Mucosa of stomach (tissue), 1 donor: ENCODE data around the gene POMT1.

Experiments used
- H3K27me3 ChIP-seq: one replicate; pipeline ENCODE4 v1.7.0; 2013; ENCODE audit warnings: mild to moderate bottlenecking, low read length; ENCODE audit not compliant: control insufficient read depth, insufficient read depth
- H3K36me3 ChIP-seq: one replicate; pipeline ENCODE4 v1.7.0; 2013; ENCODE audit warnings: low read length; ENCODE audit not compliant: control insufficient read depth, insufficient read depth
- H3K4me1 ChIP-seq: one replicate; pipeline ENCODE4 v1.7.0; 2013; ENCODE audit warnings: mild to moderate bottlenecking, low read length; ENCODE audit not compliant: control insufficient read depth, insufficient read depth
- H3K4me3 ChIP-seq: one replicate; pipeline ENCODE4 v1.7.0; 2013; ENCODE audit warnings: low read length
- H3K9ac ChIP-seq: one replicate; pipeline ENCODE4 v1.7.0; 2013; ENCODE audit warnings: mild to moderate bottlenecking, low read length, moderate library complexity
- H3K9me3 ChIP-seq: one replicate; pipeline ENCODE4 v1.7.0; 2013; ENCODE audit warnings: mild to moderate bottlenecking, low read length, moderate library complexity; ENCODE audit not compliant: control insufficient read depth
- donor health status: Pancreatic carcinoma.

POMT1 gene

GRCh38 chr9:131490514-131490913 lies 12.2 kb upstream of the POMT1 start:
- H3K4me1 ChIP-seq, result no peaks in the 10 kb centered on the region
- no peak overlapping the region for H3K4me3 ChIP-seq
- H3K9me3 ChIP-seq, result no peaks in the 10 kb centered on the region
- no peak overlapping the region for H3K9ac ChIP-seq
- no peaks in the 10 kb centered on the region for H3K27me3 ChIP-seq
- H3K36me3 ChIP-seq, result peaks cover 53% of the 10 kb centered on the region

DNA sequence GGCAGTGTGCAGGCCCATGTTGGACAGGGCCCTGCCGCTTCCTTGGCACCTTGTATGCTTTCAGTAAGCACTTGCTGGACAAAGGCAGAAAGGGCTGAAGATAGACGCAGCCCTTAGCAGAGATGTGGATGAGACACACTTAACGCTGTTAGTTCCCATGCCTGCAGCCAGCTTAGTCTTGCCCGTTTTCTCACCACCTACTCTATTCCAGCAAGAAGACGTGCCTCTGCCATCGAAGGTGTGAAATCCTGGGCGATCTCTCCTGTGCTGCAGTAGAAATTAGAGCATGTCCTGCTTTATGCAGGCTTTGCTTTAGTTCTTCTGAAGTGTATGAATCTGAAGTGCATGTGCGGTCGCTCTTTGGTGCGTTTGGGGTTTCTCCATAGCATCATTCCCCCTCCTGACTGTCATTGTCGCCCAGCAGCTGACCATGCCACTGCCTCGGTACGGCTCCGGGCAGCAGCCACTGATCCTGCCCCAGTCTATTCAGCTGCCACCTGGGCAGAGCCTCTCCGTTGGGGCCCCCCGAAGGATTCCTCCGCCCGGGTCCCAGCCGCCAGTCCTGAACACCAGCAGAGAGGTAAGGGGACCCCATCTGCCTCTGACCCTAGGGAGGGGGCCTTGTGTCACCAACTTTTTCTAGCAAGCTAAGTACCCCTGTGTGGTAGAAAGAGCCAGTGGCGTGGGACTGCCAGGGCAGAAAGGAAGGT lies 11.6 kb upstream of the POMT1 start:
- peaks cover 53% of the 10 kb centered on the region for H3K36me3 ChIP-seq
- H3K9me3 ChIP-seq, result no peaks in the 10 kb centered on the region
- H3K4me1 ChIP-seq, result no peaks in the 10 kb centered on the region
- H3K27me3 ChIP-seq, result no peaks in the 10 kb centered on the region
- no peak overlapping the region for H3K9ac ChIP-seq
- H3K4me3 ChIP-seq, result no peak overlapping the region

- no peak overlapping the region for H3K4me3 ChIP-seq
- H3K9ac ChIP-seq, result no peak overlapping the region
- H3K9me3 ChIP-seq, result no peaks in the 10 kb centered on the region
- no peaks in the 10 kb centered on the region for H3K27me3 ChIP-seq
- H3K4me1 ChIP-seq, result no peaks in the 10 kb centered on the region
- peaks cover 53% of the 10 kb centered on the region for H3K36me3 ChIP-seq
Observed at GRCh38 chr9:131492070-131492469, 10.6 kb upstream of the POMT1 start.

DNA sequence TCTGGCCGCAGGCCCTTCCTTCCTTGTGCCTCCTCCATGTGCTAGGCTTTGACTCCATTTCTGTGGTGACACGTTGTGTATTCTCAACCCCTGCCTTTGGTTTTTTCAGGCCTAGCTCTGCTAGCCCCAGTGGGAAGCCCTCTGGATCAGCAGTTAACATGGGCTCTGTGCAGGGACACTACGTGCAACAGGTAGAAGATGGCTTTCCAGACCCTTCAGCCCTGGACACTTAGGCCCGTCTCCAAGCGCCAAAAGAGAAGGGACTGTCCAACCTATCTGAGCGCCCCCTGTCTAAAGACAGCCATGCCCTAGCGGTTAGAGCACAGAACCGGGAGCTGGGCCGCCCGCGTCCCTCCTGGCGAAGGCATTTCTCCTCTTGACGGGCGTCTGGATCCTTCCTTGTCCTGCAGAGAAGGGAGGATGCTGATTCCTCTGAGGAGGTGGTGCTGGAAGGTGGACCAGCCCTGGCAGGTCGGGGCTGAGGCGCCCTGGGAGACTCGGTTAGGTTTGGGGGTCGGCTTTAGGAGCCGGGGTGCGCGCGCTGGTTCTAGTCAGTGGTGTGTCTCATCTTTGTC lies 8.3 kb upstream of the POMT1 start:
- H3K4me1 ChIP-seq, result no peaks in the 10 kb centered on the region
- H3K9me3 ChIP-seq, result no peaks in the 10 kb centered on the region
- no peaks in the 10 kb centered on the region for H3K27me3 ChIP-seq
- no peak overlapping the region for H3K4me3 ChIP-seq
- H3K9ac ChIP-seq, result no peak overlapping the region
- peaks cover 38% of the 10 kb centered on the region for H3K36me3 ChIP-seq

DNA sequence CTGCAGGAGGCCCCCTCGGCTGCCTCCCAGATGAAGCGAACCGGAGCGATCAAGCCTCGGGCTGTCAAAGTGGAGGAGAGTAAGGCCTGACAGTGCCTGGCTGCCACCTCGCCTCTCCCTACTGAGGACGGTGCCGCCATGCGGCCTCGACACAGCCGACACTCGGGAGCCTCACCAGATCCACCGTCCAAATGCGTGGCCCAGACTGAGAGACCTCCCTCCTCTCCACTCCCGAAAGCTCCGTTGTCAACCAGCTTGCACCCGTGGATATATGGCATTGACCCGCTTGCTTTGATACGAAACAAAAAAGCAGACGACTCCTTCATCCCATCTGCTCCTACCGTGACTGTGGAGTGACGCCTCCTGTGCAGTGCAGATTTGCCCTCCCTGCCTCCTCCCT lies 6.9 kb upstream of the POMT1 start:
- no peak overlapping the region for H3K9ac ChIP-seq
- H3K4me1 ChIP-seq, result no peaks in the 10 kb centered on the region
- H3K4me3 ChIP-seq, result no peak overlapping the region
- H3K36me3 ChIP-seq, result peaks cover 25% of the 10 kb centered on the region
- no peaks in the 10 kb centered on the region for H3K27me3 ChIP-seq
- no peaks in the 10 kb centered on the region for H3K9me3 ChIP-seq

DNA sequence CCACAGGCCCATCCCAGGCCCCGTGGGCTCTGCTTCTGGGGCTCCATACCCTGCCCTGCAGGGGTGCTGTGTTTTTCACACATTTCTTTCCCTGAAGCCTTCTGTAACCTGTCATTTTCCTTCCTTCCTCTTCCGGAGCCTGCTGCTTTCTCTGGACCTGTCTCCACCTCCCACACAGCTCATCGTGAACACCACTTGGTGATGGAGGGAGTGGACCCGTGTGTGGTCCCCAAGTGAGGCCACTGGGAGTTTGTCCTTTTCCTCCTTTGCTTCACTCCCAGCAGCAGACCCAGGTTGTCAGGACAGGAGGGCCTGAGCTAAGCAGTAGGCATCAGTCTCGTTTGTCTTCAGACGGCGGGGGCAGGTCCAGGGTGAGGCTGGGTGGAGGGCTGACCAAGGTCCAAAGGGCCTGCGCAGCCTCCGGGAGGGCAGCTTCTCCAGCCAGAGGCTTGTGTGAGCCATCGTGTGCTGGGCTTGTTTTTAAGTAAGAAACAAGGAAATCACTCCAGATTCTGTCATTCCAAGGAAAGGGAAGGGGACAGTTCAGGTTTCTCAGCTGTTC lies 5.8 kb upstream of the POMT1 start:
- peaks cover 16% of the 10 kb centered on the region for H3K36me3 ChIP-seq
- no peak overlapping the region for H3K9ac ChIP-seq
- H3K4me1 ChIP-seq, result no peaks in the 10 kb centered on the region
- no peaks in the 10 kb centered on the region for H3K27me3 ChIP-seq
- no peak overlapping the region for H3K4me3 ChIP-seq
- H3K9me3 ChIP-seq, result no peaks in the 10 kb centered on the region

DNA sequence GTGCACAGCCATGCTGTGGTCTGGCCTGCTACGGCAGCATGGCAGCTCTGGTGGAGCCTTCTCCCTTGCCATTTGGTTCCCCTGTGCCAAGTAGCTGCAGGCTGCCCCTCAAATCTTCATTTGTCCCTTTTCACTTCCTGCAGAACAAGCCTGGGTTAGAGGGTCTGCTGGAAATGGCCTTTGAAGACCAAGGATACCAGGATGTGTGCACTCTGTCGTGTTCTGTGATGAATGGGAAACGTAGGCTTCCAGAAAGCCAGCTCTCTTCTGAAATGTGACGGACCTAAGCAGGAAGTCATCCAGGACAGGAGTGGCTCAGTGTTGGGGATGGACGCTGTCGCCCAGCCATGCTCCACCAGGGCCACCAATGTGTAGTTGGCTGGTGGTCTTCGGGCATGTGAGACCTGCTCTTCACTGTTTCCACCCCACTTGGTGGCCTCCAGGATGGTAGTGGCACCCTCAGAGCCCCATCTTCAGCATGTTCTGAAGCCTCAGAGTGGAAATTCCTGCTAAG lies 3.4 kb upstream of the POMT1 start:
- no peak overlapping the region for H3K9ac ChIP-seq
- peaks cover 11% of the 10 kb centered on the region for H3K27me3 ChIP-seq
- H3K36me3 ChIP-seq, result peaks cover 2% of the 10 kb centered on the region

DNA sequence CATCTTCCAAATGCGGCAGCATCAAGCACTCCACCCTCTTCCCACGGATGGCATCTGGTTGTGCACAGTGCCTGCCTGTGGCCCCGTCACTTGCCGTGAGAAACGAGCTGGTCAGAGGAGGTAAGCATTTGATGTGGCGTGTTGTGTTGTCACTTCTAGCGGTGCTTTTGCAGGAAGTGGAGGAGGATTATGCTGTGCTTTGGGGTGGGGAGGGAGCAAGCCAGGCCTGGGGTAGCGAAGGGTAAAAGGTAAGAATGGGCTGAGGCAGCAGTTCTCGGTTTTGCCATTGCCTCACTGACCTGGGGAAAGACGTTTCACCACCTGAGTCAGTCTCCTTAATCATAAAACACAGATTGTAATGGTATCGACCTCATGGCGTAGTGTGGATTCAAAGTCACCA lies 2.3 kb upstream of the POMT1 start:
- H3K36me3 ChIP-seq, result no peaks in the 10 kb centered on the region
- H3K9me3 ChIP-seq, result no peaks in the 10 kb centered on the region

More for the DNA sequence above, 3.4 kb upstream of the POMT1 start:
- Histone ChIP-seq H3K9me3 (no peaks in the 10 kb centered on the region), H3K4me3 (no peak overlapping the region), H3K4me1 (peaks cover 11% of the 10 kb centered on the region)

DNA sequence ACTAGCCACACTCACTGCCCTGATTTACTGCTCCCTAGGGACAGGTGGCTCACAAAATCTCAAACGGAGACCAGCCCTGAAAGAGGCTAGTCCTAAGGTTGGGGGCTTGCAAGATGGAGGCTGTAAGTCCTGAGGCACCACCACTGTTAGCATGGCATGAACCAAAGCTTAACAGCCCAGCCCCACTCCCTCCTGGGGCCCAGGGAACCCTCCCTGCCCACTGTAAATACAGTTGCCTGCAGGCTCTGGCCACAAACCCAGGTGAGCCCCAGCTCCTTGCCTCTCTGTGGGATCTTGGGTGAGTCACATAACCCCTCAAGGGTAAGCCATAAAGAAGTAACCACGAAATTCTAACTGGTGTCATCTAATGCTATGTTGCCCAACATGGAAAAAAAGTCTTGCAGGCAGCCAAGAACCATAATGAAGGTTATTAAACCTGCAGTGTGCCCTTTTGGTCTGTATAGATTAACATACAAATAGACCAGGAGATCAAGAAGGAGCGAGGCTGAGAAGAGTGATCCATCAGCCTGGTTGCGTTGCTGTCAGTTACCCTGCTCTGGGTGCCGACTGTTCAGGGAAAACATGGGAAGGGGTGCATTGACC lies 1.7 kb upstream of the POMT1 start:
- Histone ChIP-seq H3K4me3 (no peak overlapping the region), H3K27me3 (peaks cover 12% of the 10 kb centered on the region), H3K9ac (no peak overlapping the region), H3K36me3 (no peaks in the 10 kb centered on the region), H3K9me3 (no peaks in the 10 kb centered on the region), H3K4me1 (peaks cover 13% of the 10 kb centered on the region)

More for the DNA sequence above, 2.3 kb upstream of the POMT1 start:
- H3K4me3 ChIP-seq, result no peak overlapping the region
- H3K9ac ChIP-seq, result no peak overlapping the region
- peaks cover 12% of the 10 kb centered on the region for H3K27me3 ChIP-seq
- peaks cover 13% of the 10 kb centered on the region for H3K4me1 ChIP-seq

- peak overlapping the region; percentile 40 for H3K4me3 ChIP-seq
- H3K27me3 ChIP-seq, result peaks cover 12% of the 10 kb centered on the region
- H3K4me1 ChIP-seq, result peaks cover 13% of the 10 kb centered on the region
- H3K9ac ChIP-seq, result peak overlapping the region; percentile 72
- H3K9me3 ChIP-seq, result no peaks in the 10 kb centered on the region
- H3K36me3 ChIP-seq, result no peaks in the 10 kb centered on the region
Observed at GRCh38 chr9:131503626-131504465, 1.1 kb downstream of the POMT1 start.

DNA sequence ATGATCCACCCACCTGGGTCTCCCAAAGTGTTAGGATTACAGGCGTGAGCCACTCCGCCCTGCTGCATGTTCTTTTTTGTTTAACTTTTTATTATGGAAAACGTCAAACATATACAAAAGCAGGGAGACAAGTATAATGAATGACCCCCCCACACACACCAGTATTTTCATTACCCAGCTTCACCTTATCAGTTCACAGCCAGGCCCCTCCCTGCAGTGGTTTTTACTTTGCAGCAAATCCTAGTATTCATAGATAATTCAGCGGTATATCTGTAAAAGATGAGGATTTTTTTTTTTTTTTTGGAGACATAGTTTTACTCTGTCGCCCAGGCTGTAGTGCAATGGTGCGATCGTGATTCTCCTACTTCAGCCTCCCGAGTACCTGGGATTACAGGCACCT lies 2.3 kb downstream of the POMT1 start:
- Histone ChIP-seq H3K27me3 (peaks cover 12% of the 10 kb centered on the region), H3K9me3 (no peaks in the 10 kb centered on the region), H3K4me3 (no peak overlapping the region), H3K9ac (no peak overlapping the region), H3K4me1 (peaks cover 13% of the 10 kb centered on the region), H3K36me3 (no peaks in the 10 kb centered on the region)
